Tibial nerve (tissue), 3 donors: ENCODE results near the gene MERTK.

Experiments used
- CTCF ChIP-seq, 5 experiments: fragments of 200-600 bp in 3 of 5; fragments of 450-650 bp in 2 of 5; sonication (generic) in 3 of 5; IDR thresholded peaks; one replicate each; pipeline ENCODE4 v1.5.1; 2016 to 2019; ENCODE audit warnings: antibody characterized with exemption in 5 of 5, mild to moderate bottlenecking in 3 of 5, moderate library complexity in 2 of 5
- POLR2A ChIP-seq, 2 donors: fragments of 450-650 bp; IDR thresholded peaks; one replicate each; pipeline ENCODE4 v1.6.1; 2017; ENCODE audit warnings: antibody characterized with exemption in 2 of 2, mild to moderate bottlenecking in 2 of 2, moderate library complexity in 2 of 2

DNA sequence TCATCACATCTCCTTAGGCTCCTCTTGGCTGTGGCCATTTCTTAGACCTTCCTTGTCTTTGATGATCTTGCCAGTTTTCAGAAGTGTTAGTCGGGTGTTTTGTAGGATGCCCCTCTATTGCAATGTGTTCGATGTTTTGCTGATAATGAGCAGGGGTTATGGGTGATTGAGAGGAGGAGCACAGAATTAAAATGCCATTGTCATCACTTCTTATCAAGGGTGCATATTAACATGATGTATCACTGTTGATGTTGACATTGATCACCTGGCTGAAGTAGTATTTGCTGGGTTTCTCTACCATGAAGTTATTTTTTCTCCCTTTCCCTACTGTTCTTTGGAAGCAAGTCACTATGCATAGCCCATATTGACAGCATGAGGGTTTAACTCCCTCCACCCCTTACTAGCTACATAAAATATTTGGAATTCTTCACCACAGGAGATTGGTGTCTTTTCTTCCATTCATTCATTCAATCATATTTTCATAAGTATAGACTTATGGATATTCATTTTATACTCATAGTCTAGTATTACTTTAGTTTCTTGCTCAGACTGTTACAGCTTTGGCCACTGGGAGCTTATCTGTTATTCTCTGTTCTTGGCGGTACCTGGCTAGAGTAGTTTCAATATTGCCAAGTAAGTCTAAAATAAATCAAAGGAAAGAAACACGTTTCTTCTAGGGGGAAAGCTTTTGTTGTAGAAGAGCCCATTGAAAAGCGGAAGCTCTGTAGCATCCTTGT lies 102.2 kb downstream of the MERTK start:
- no peak for TF ChIP-seq CTCF (IDR thresholded peaks at IDR 0.05)
- no peak for TF ChIP-seq POLR2A (IDR thresholded peaks at IDR 0.05)
